ENCODE results near the gene CNTROB.

The CNTROB gene

DNA sequence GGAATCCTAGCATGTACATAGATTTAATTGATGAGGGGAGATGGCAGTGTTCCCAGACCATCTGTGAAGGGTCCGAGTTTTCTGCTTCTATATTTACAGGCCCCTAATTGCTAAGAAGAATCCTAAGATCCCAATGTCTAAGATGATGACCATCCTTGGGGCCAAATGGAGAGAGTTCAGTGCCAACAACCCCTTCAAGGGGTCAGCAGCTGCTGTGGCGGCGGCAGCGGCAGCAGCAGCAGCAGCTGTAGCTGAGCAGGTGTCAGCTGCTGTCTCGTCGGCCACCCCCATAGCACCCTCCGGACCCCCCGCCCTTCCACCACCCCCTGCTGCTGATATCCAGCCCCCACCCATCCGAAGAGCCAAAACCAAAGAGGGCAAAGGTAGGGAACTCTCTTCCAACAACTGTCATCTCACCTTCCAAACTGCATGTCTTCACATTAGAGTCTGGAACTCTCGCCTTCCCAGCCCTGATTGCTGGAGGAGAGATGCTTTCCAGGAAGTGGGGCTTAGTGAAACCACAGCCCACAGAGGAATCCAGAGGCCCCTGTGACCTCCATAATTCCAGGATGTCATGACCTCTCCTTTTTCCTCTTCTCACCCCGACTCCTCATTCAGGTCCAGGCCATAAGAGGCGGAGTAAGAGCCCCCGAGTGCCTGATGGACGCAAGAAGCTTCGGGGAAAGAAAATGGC, 38.7 kb upstream of the CNTROB start:
- H3K36me3 ChIP-seq (ENCODE audit: control insufficient read depth in 4 of 4, insufficient read depth in 4 of 4, low read length in 3 of 4) = peaks cover 9 to 72% (median 58%) of the 10 kb centered on the region in 4 experiments
- H3K4me3 ChIP-seq (ENCODE audit: control insufficient read depth in 1 of 7, extremely low read depth in 1 of 7, insufficient read depth in 4 of 7, low read depth in 2 of 7, low read length in 6 of 7) = no peak overlapping the region
- POLR2A ChIA-PET = no interaction called here
- H3K4me1 ChIP-seq (ENCODE audit: control extremely low read depth in 1 of 4, control insufficient read depth in 4 of 4, insufficient read depth in 4 of 4, low read length in 3 of 4) = peaks cover 7 to 17% (median 16%) of the 10 kb centered on the region in 4 experiments
- no peak for DNase-seq
- H3K27me3 ChIP-seq (replicated peaks in 2 of 5; ENCODE audit: control insufficient read depth in 4 of 5, insufficient read depth in 5 of 5, low read length in 4 of 5) = no peaks in the 10 kb centered on the region
- no peak overlapping the region for H3K27ac ChIP-seq (ENCODE audit: insufficient read depth in 1 of 2, low read depth in 1 of 2, low read length in 2 of 2, poor library complexity in 1 of 2, severe bottlenecking in 2 of 2)
- CTCF ChIA-PET = interaction anchor here (1.5 to 5.4 kb wide), 2 partner anchors 24 to 31 kb away, joined by 7 to 60 read pairs; no protein-coding TSS in a partner anchor
- WGBS (ENCODE audit: insufficient coverage) = 95% methylated on average over 7 of the region's 15 CpGs
- H3K9me3 ChIP-seq (ENCODE audit: control extremely low read depth in 1 of 5, control insufficient read depth in 4 of 5, insufficient read depth in 2 of 5, low read depth in 1 of 5, low read length in 4 of 5) = no peaks in the 10 kb centered on the region

DNA sequence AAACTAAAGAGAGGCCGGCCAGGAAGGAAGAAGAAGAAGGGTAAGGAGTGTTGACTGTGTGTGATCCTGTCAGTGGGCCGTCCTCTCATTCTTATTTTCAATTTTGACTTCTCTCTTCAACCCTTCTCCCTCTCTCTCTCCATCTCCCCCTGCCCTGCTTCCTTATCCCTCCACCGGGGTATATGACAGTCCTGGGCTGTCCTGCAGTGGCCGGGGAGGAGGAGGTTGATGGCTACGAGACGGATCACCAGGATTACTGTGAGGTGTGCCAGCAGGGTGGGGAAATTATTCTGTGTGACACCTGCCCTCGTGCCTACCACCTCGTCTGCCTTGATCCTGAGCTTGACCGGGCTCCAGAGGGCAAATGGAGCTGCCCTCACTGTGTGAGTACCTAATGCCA, 37.8 kb upstream of the CNTROB start:
- no peaks in the 10 kb centered on the region for H3K27me3 ChIP-seq (replicated peaks in 2 of 5; ENCODE audit: control insufficient read depth in 4 of 5, insufficient read depth in 5 of 5, low read length in 4 of 5)
- WGBS (ENCODE audit: insufficient coverage) = 88% methylated on average over 4 of the region's 9 CpGs
- peaks cover 2 to 8% (median 7%) of the 10 kb centered on the region in 4 experiments for H3K4me1 ChIP-seq (ENCODE audit: control extremely low read depth in 1 of 4, control insufficient read depth in 4 of 4, insufficient read depth in 4 of 4, low read length in 3 of 4)
- DNase-seq = no peak
- CTCF ChIA-PET = interaction anchor here (15.0 kb wide), 1 partner anchor 29 kb away, joined by 316 read pairs; no protein-coding TSS in a partner anchor
- no peaks in the 10 kb centered on the region for H3K9me3 ChIP-seq (ENCODE audit: control extremely low read depth in 1 of 5, control insufficient read depth in 4 of 5, insufficient read depth in 2 of 5, low read depth in 1 of 5, low read length in 4 of 5)
- peak overlapping the region in 1 of 2 experiments; percentile 34 for H3K27ac ChIP-seq (ENCODE audit: insufficient read depth in 1 of 2, low read depth in 1 of 2, low read length in 2 of 2, poor library complexity in 1 of 2, severe bottlenecking in 2 of 2)
- H3K36me3 ChIP-seq (ENCODE audit: control insufficient read depth in 4 of 4, insufficient read depth in 4 of 4, low read length in 3 of 4) = peaks cover 9 to 81% (median 67%) of the 10 kb centered on the region in 4 experiments
- POLR2A ChIA-PET = no interaction called here
- no peak overlapping the region for H3K4me3 ChIP-seq (ENCODE audit: control insufficient read depth in 1 of 7, extremely low read depth in 1 of 7, insufficient read depth in 4 of 7, low read depth in 2 of 7, low read length in 6 of 7)

DNA sequence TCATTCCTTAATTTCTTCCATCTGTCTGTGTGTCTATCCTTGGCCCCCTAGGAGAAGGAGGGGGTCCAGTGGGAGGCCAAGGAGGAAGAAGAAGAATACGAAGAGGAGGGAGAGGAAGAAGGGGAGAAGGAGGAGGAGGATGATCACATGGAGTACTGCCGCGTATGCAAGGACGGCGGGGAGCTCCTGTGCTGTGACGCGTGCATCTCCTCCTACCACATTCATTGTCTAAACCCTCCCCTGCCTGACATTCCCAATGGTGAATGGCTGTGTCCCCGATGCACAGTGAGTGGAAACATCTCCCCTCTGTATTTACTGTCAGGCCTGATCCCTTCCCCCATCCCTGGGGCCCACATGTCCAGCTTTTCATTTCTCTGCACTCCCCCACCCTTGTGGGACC, 37.1 kb upstream of the CNTROB start:
- Histone ChIP-seq H3K36me3 (ENCODE audit: control insufficient read depth in 4 of 4, insufficient read depth in 4 of 4, low read length in 3 of 4) (peaks cover 12 to 85% (median 70%) of the 10 kb centered on the region in 4 experiments), H3K4me3 (ENCODE audit: control insufficient read depth in 1 of 7, extremely low read depth in 1 of 7, insufficient read depth in 4 of 7, low read depth in 2 of 7, low read length in 6 of 7) (no peak overlapping the region), H3K27me3 (replicated peaks in 2 of 5; ENCODE audit: control insufficient read depth in 4 of 5, insufficient read depth in 5 of 5, low read length in 4 of 5) (no peaks in the 10 kb centered on the region), H3K27ac (ENCODE audit: insufficient read depth in 1 of 2, low read depth in 1 of 2, low read length in 2 of 2, poor library complexity in 1 of 2, severe bottlenecking in 2 of 2) (no peak overlapping the region), H3K9me3 (ENCODE audit: control extremely low read depth in 1 of 5, control insufficient read depth in 4 of 5, insufficient read depth in 2 of 5, low read depth in 1 of 5, low read length in 4 of 5) (no peaks in the 10 kb centered on the region), H3K4me1 (ENCODE audit: control extremely low read depth in 1 of 4, control insufficient read depth in 4 of 4, insufficient read depth in 4 of 4, low read length in 3 of 4) (peaks cover 0 to 2% (median 1%) of the 10 kb centered on the region in 4 experiments)
- 100% methylated on average over 5 of the region's 8 CpGs for WGBS (ENCODE audit: insufficient coverage)
- DNase-seq = no peak
- POLR2A ChIA-PET = no interaction called here
- CTCF ChIA-PET = interaction anchor here (1.0 to 15.0 kb wide), 2 partner anchors 29 to 70 kb away, joined by 3 to 316 read pairs; no protein-coding TSS in a partner anchor

DNA sequence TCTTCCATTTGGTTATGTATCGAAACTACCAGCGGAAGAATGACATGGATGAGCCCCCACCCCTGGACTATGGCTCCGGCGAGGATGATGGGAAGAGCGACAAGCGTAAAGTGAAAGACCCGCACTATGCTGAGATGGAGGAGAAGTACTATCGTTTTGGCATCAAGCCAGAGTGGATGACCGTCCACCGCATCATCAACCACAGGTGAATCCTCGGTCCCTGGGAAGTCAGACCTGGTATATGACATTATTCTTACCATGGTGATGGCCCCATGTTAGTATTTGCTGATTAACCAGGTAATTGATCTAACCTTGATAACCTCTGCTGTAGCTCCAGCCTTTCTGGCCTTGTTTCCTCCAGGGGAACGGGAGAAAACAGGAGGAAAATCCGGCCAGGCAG, 34.9 kb upstream of the CNTROB start:
- POLR2A ChIA-PET = no interaction called here
- Histone ChIP-seq H3K4me3 (ENCODE audit: control insufficient read depth in 1 of 7, extremely low read depth in 1 of 7, insufficient read depth in 4 of 7, low read depth in 2 of 7, low read length in 6 of 7) (no peak overlapping the region), H3K27ac (ENCODE audit: insufficient read depth in 1 of 2, low read depth in 1 of 2, low read length in 2 of 2, poor library complexity in 1 of 2, severe bottlenecking in 2 of 2) (no peak overlapping the region), H3K36me3 (ENCODE audit: control insufficient read depth in 4 of 4, insufficient read depth in 4 of 4, low read length in 3 of 4) (peaks cover 12 to 85% (median 70%) of the 10 kb centered on the region in 4 experiments), H3K27me3 (replicated peaks in 2 of 5; ENCODE audit: control insufficient read depth in 4 of 5, insufficient read depth in 5 of 5, low read length in 4 of 5) (no peaks in the 10 kb centered on the region), H3K4me1 (ENCODE audit: control extremely low read depth in 1 of 4, control insufficient read depth in 4 of 4, insufficient read depth in 4 of 4, low read length in 3 of 4) (no peaks in the 10 kb centered on the region), H3K9me3 (ENCODE audit: control extremely low read depth in 1 of 5, control insufficient read depth in 4 of 5, insufficient read depth in 2 of 5, low read depth in 1 of 5, low read length in 4 of 5) (no peaks in the 10 kb centered on the region)
- CTCF ChIA-PET = interaction anchor here (1.0 to 15.0 kb wide), 17 partner anchors 10 to 163 kb away, joined by 3 to 316 read pairs (median 12); partner anchors contain the start of genes CYB5D1, NAA38 and TMEM88
- no peak for DNase-seq
- WGBS (ENCODE audit: insufficient coverage) = 97% methylated on average over 12 of the region's 13 CpGs

DNA sequence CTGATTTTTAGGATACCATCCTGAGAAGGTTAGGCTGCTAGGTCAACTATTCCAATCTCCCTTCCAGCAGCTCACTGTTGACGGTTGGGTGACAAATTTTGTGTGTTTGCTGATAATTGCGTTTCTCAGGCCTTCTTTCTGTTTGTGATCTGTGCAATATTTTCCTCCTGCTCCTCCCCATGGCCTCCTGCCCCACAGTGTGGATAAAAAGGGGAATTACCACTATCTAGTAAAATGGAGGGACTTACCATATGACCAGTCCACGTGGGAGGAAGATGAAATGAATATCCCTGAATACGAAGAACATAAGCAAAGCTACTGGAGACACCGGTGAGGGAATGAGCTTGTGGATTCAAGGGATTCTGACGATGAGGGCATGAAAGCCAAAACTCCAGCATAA, 34.2 kb upstream of the CNTROB start:
- WGBS (ENCODE audit: insufficient coverage) = 79% methylated on average over 4 of the region's 6 CpGs
- Histone ChIP-seq H3K27ac (ENCODE audit: insufficient read depth in 1 of 2, low read depth in 1 of 2, low read length in 2 of 2, poor library complexity in 1 of 2, severe bottlenecking in 2 of 2) (no peak overlapping the region), H3K27me3 (replicated peaks in 2 of 5; ENCODE audit: control insufficient read depth in 4 of 5, insufficient read depth in 5 of 5, low read length in 4 of 5) (no peaks in the 10 kb centered on the region), H3K4me3 (ENCODE audit: control insufficient read depth in 1 of 7, extremely low read depth in 1 of 7, insufficient read depth in 4 of 7, low read depth in 2 of 7, low read length in 6 of 7) (no peak overlapping the region), H3K4me1 (ENCODE audit: control extremely low read depth in 1 of 4, control insufficient read depth in 4 of 4, insufficient read depth in 4 of 4, low read length in 3 of 4) (no peaks in the 10 kb centered on the region), H3K9me3 (ENCODE audit: control extremely low read depth in 1 of 5, control insufficient read depth in 4 of 5, insufficient read depth in 2 of 5, low read depth in 1 of 5, low read length in 4 of 5) (no peaks in the 10 kb centered on the region), H3K36me3 (ENCODE audit: control insufficient read depth in 4 of 4, insufficient read depth in 4 of 4, low read length in 3 of 4) (peaks cover 13 to 90% (median 75%) of the 10 kb centered on the region in 4 experiments)
- peak; percentile 74 to 89 (median 87) for DNase-seq
- POLR2A ChIA-PET = interaction anchor here (1.1 kb wide), 1 partner anchor 14 kb away, joined by 3 read pairs; no protein-coding TSS in a partner anchor
- CTCF ChIA-PET = interaction anchor here (0.6 to 15.0 kb wide), 21 partner anchors 9 to 168 kb away, joined by 3 to 316 read pairs (median 5); partner anchors contain the start of genes CYB5D1, NAA38 and TMEM88

DNA sequence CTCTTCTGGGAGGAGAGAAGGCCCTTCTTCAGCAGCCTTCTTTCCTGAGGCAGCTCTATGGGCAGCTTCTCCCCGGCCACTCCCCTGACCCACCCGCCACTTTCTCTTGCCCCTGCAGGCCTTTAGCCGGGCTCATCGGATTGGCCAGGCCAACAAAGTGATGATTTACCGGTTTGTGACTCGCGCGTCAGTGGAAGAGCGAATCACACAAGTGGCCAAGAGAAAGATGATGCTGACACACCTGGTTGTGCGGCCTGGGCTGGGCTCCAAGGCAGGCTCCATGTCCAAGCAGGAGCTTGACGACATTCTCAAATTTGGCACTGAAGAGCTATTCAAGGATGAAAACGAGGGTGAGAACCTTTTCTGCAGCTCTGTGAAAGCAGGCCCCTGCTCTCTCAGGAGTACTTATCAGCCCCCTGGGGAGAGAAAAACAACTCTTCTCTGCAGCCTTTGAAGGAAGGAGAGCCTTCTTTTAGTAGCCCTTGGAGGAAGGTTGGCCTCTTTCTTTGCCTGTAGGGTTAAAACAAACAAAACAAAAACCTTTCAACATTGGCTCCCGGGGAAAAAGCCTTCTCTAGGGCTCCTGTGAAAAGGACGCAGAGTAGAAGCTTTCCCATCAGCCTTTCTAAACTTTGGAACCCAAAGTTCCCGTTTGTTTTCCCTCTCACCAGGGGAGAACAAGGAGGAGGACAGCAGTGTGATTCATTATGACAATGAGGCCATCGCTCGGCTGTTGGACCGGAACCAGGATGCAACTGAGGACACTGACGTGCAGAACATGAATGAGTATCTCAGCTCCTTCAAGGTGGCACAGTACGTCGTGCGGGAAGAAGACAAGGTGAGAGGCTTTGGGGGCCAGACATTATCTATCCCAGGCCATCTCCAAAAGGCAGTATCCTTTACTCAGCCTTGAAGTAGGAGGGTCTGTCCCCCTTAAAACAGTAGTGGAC, 28.6 kb upstream of the CNTROB start:
- 99% methylated on average over 20 of the region's 22 CpGs for WGBS (ENCODE audit: insufficient coverage)
- Histone ChIP-seq H3K4me3 (ENCODE audit: control insufficient read depth in 1 of 7, extremely low read depth in 1 of 7, insufficient read depth in 4 of 7, low read depth in 2 of 7, low read length in 6 of 7) (no peak overlapping the region), H3K4me1 (ENCODE audit: control extremely low read depth in 1 of 4, control insufficient read depth in 4 of 4, insufficient read depth in 4 of 4, low read length in 3 of 4) (no peaks in the 10 kb centered on the region), H3K27ac (ENCODE audit: insufficient read depth in 1 of 2, low read depth in 1 of 2, low read length in 2 of 2, poor library complexity in 1 of 2, severe bottlenecking in 2 of 2) (no peak overlapping the region), H3K27me3 (replicated peaks in 2 of 5; ENCODE audit: control insufficient read depth in 4 of 5, insufficient read depth in 5 of 5, low read length in 4 of 5) (no peaks in the 10 kb centered on the region), H3K36me3 (ENCODE audit: control insufficient read depth in 4 of 4, insufficient read depth in 4 of 4, low read length in 3 of 4) (peaks cover 19 to 98% (median 87%) of the 10 kb centered on the region in 4 experiments), H3K9me3 (ENCODE audit: control extremely low read depth in 1 of 5, control insufficient read depth in 4 of 5, insufficient read depth in 2 of 5, low read depth in 1 of 5, low read length in 4 of 5) (no peaks in the 10 kb centered on the region)
- ChIA-PET CTCF (interaction anchor here (0.7 to 15.0 kb wide), 5 partner anchors 10 to 160 kb away, joined by 3 to 316 read pairs (median 4); no protein-coding TSS in a partner anchor), POLR2A (no interaction called here)
- DNase-seq = no peak

All from common myeloid progenitor, CD34-positive (primary cell).